Left lung (tissue), 10 donors: Measurements from ENCODE around the gene TNFRSF12A. TPM values are rescaled to one million over a fixed set of nuclear protein-coding genes. Genes with fewer than 3 reads are reported as not detected.
A peak's percentile ranks its signal among the peaks of the same experiment; 100 is the strongest.

Source experiments
- ATAC-seq: fragments of 200-7000 bp; cut with Tn5 transposase; one replicate; pipeline ENCODE4 v1.9.1; 2020; ENCODE audit warnings: moderate library complexity
- DNase-seq, 4 donors: peaks; one replicate each; pipeline ENCODE4 v3.0.0-alpha.2; 2013 to 2020
- H3K27ac ChIP-seq, 2 donors: fragments of 200-600 bp; sonication (generic) in 1 of 2; one replicate each; pipeline versions ENCODE4 v1.5.0 to v1.8.0; 2020 to 2021
- H3K27me3 ChIP-seq, 2 donors: fragments of 200-600 bp; sonication (generic) in 1 of 2; one replicate each; pipeline versions ENCODE4 v1.5.0 to v1.8.0; 2020 to 2021
- H3K36me3 ChIP-seq, 2 donors: fragments of 200-600 bp; sonication (generic) in 1 of 2; one replicate each; pipeline versions ENCODE4 v1.5.0 to v1.8.0; 2020 to 2021
- H3K4me1 ChIP-seq, 2 donors: fragments of 200-600 bp; one replicate each; pipeline ENCODE4 v1.8.0; 2021
- H3K4me3 ChIP-seq, 2 donors: fragments of 200-600 bp; sonication (generic) in 1 of 2; one replicate each; pipeline versions ENCODE4 v1.5.0 to v1.8.0; 2020 to 2021; ENCODE audit warnings: mild to moderate bottlenecking in 1 of 2
- H3K9me3 ChIP-seq, 2 donors: fragments of 200-600 bp; sonication (generic) in 1 of 2; one replicate each; pipeline versions ENCODE4 v1.5.0 to v1.8.0; 2020 to 2021
- CTCF ChIP-seq, 2 donors: fragments of 200-600 bp; sonication (generic) in 1 of 2; IDR thresholded peaks; one replicate each; pipeline versions ENCODE4 v1.5.0 to v1.8.0; 2021; ENCODE audit warnings: antibody characterized with exemption in 2 of 2
- intact Hi-C, 2 donors: fragments of 100-400 bp; cut with DNase I; formaldehyde crosslinking; loops; one replicate each; pipeline versions ENCODE4 v1.11.2 to v1.14.2; 2022
- polyA plus RNA-seq, 6 donors: library from polyadenylated mRNA; unstranded; fragments of 120-200 nt; gene quantifications; one replicate each; pipeline ENCODE4 v1.2.1, GENCODE V29; 2013; ENCODE audit not compliant: insufficient read length in 6 of 6
- total RNA-seq, 2 donors: library from RNA; stranded (reverse); fragmentation: NEBNext Ultra II Directional; extraction: Animal tissue kit (Norgen Biotek cat#: 25700); gene quantifications; one replicate each; pipeline ENCODE4 v1.2.1, GENCODE V29; 2021
- donor health status: DM: no; HTN: yes; CAD: no.
- donor health status: DM: no; HTN: no; CAD: no.

TNFRSF12A gene
- total and polyA plus RNA-seq, 8 donors, result 2.6 to 126 (median 4.8) TPM

DNA sequence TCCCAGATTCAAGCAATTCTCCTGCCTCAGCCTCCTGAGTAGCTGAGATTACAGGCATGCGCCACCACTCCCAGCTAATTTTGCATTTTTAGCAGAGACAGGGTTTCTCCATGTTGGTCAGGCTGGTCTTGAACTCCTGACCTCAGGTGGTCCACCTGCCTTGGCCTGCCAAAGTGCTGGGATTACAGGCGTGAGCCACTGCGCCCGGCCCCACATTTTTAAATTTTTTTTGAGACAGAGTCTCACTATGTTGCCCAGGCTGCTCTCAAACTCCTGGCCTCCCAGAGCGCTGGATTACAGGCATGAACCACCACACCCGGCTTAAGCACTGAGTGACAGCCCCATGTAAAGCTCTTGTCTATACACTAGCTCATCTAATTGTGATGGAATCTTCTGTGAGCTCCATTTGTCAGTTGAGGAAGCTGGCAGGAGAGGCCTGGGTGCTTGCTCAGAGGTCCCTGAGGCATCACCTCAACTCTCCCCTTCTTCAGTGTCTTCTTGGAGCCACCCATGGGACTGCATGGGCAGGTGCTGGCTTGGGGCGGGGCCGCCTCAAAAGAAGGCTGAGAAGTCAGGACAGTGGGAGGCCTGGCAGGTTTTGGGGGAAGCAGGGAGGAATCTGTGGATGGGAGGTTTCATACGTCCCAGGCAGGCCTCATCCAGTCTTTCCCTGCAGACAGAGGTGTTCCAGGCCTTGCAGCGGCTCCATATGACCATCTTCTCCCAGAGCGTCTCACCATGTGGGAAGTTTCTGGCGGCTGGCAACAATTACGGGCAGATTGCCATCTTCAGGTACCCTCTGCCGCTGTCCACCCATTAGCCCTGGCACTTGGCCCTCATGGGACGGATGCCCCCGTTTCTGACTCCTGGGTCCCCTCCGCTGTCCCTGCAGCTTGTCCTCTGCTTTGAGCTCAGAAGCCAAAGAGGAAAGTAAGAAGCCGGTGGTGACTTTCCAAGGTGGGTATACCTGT is 5.1 kb downstream of the TNFRSF12A start:
- no peak for ATAC-seq
- Histone ChIP-seq H3K36me3 (peaks cover 0 to 26% of the 10 kb centered on the region in 2 donors), H3K4me1 (peaks cover 29 to 67% of the 10 kb centered on the region in 2 donors), H3K27me3 (peaks cover 13 to 21% of the 10 kb centered on the region in 2 donors), H3K9me3 (no peaks in the 10 kb centered on the region), H3K4me3 (peak overlapping the region in 1 of 2 donors; percentile 83), H3K27ac (no peak overlapping the region)
- TF ChIP-seq CTCF (IDR thresholded peaks at IDR 0.05), result no peak
- intact Hi-C loops, result no loop called here
- no peak for DNase-seq

GRCh38 chr16:3026003-3026378 is 5.8 kb downstream of the TNFRSF12A start:
- peaks cover 18 to 28% of the 10 kb centered on the region in 2 donors for H3K27me3 ChIP-seq
- peaks cover 0 to 26% of the 10 kb centered on the region in 2 donors for H3K36me3 ChIP-seq
- intact Hi-C loops, result no loop called here
- ATAC-seq (no peak), DNase-seq (no peak)
- H3K9me3 ChIP-seq, result no peaks in the 10 kb centered on the region
- TF ChIP-seq CTCF (IDR thresholded peaks at IDR 0.05), result no peak
- peaks cover 29 to 67% of the 10 kb centered on the region in 2 donors for H3K4me1 ChIP-seq
- H3K27ac ChIP-seq, result no peak overlapping the region
- H3K4me3 ChIP-seq, result no peak overlapping the region

DNA sequence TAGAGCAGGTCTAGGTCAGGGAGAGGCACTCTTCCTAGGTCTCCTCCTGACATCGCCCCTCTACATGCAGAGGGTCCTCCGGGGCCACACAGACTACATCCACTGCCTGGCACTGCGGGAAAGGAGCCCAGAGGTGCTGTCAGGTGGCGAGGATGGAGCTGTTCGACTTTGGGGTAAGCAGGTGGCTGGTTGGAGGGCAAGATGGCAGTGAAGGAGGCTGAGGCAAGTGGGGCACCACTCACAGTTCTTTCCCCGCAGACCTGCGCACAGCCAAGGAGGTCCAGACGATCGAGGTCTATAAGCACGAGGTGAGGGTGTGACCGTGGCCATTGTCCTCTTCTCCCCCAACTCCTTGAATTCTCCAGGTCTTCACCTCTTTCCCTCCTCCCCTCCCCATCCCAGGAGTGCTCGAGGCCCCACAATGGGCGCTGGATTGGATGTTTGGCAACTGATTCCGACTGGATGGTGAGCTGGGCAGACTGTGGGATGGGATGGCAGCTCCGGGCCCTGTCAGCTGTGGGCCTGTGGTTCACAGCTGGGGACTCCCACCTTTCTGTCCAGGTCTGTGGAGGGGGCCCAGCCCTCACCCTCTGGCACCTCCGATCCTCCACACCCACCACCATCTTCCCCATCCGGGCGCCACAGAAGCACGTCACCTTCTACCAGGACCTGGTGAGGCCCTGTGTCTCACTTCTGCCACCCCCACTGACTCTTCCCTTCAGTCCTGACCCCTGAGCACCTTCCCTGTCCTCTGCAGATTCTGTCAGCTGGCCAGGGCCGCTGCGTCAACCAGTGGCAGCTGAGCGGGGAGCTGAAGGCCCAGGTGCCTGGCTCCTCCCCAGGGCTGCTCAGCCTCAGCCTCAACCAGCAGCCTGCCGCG is 6.7 kb downstream of the TNFRSF12A start:
- Histone ChIP-seq H3K9me3 (no peaks in the 10 kb centered on the region), H3K27me3 (peaks cover 24 to 36% of the 10 kb centered on the region in 2 donors), H3K4me3 (no peak overlapping the region), H3K4me1 (peaks cover 21 to 58% of the 10 kb centered on the region in 2 donors), H3K27ac (no peak overlapping the region), H3K36me3 (peaks cover 0 to 23% of the 10 kb centered on the region in 2 donors)
- DNase-seq (no peak), ATAC-seq (no peak)
- intact Hi-C loops, result no loop called here
- no peak for TF ChIP-seq CTCF (IDR thresholded peaks at IDR 0.05)

- H3K27ac ChIP-seq, result no peak overlapping the region
- H3K9me3 ChIP-seq, result no peaks in the 10 kb centered on the region
- intact Hi-C loops, result no loop called here
- peaks cover 25 to 42% of the 10 kb centered on the region in 2 donors for H3K27me3 ChIP-seq
- H3K36me3 ChIP-seq, result peaks cover 0 to 21% of the 10 kb centered on the region in 2 donors
- H3K4me1 ChIP-seq, result peaks cover 16 to 52% of the 10 kb centered on the region in 2 donors
- DNase-seq, result no peak
- ATAC-seq, result no peak
- H3K4me3 ChIP-seq, result no peak overlapping the region
- TF ChIP-seq CTCF (IDR thresholded peaks at IDR 0.05), result no peak
These were observed 7.3 kb downstream of the TNFRSF12A start for GRCh38 chr16:3027489-3027795.
